ENCODE results near the gene KTN1.

Gene KTN1

GRCh38 chr14:55711175-55711811 is 131.3 kb downstream of the KTN1 start:
- no peak for TF ChIP-seq CTCF (IDR thresholded peaks at IDR 0.05; ENCODE audit: unreplicated experiment in 3 of 3)
- H3K9me3 Mint-ChIP-seq = no peaks in the 10 kb centered on the region
- H3K27ac Mint-ChIP-seq = peak overlapping the region in 1 of 3 experiments; percentile 13
- no peaks in the 10 kb centered on the region for H3K27me3 Mint-ChIP-seq (ENCODE audit: low read depth)
- H3K36me3 Mint-ChIP-seq (ENCODE audit: low read depth) = no peaks in the 10 kb centered on the region
- no peak overlapping the region for H3K4me3 Mint-ChIP-seq
- peaks cover 5% of the 10 kb centered on the region for H3K4me1 Mint-ChIP-seq

- TF ChIP-seq CTCF (IDR thresholded peaks at IDR 0.05; ENCODE audit: unreplicated experiment in 3 of 3) = no peak
- Mint-ChIP-seq H3K4me3 (no peak overlapping the region), H3K27ac (no peak overlapping the region), H3K36me3 (ENCODE audit: low read depth) (no peaks in the 10 kb centered on the region), H3K4me1 (peaks cover 5% of the 10 kb centered on the region), H3K9me3 (no peaks in the 10 kb centered on the region), H3K27me3 (ENCODE audit: low read depth) (no peaks in the 10 kb centered on the region)
These were observed 132.5 kb downstream of the KTN1 start for GRCh38 chr14:55712491-55712890.

GRCh38 chr14:55713486-55713885 is 133.5 kb downstream of the KTN1 start:
- Mint-ChIP-seq H3K4me3 (no peak overlapping the region), H3K27me3 (ENCODE audit: low read depth) (no peaks in the 10 kb centered on the region), H3K9me3 (no peaks in the 10 kb centered on the region), H3K4me1 (peaks cover 5% of the 10 kb centered on the region), H3K27ac (no peak overlapping the region), H3K36me3 (ENCODE audit: low read depth) (no peaks in the 10 kb centered on the region)
- no peak for TF ChIP-seq CTCF (IDR thresholded peaks at IDR 0.05; ENCODE audit: unreplicated experiment in 3 of 3)

GRCh38 chr14:55715889-55716288 is 135.9 kb downstream of the KTN1 start:
- H3K27ac Mint-ChIP-seq = no peak overlapping the region
- H3K4me1 Mint-ChIP-seq = peaks cover 5% of the 10 kb centered on the region
- H3K36me3 Mint-ChIP-seq (ENCODE audit: low read depth) = no peaks in the 10 kb centered on the region
- H3K9me3 Mint-ChIP-seq = no peaks in the 10 kb centered on the region
- H3K27me3 Mint-ChIP-seq (ENCODE audit: low read depth) = no peaks in the 10 kb centered on the region
- H3K4me3 Mint-ChIP-seq = no peak overlapping the region
- TF ChIP-seq CTCF (IDR thresholded peaks at IDR 0.05; ENCODE audit: unreplicated experiment in 3 of 3) = no peak

GRCh38 chr14:55717621-55718020 is 137.6 kb downstream of the KTN1 start:
- no peak overlapping the region for H3K4me3 Mint-ChIP-seq
- H3K27me3 Mint-ChIP-seq (ENCODE audit: low read depth) = no peaks in the 10 kb centered on the region
- H3K9me3 Mint-ChIP-seq = no peaks in the 10 kb centered on the region
- TF ChIP-seq CTCF (IDR thresholded peaks at IDR 0.05; ENCODE audit: unreplicated experiment in 3 of 3) = no peak
- no peaks in the 10 kb centered on the region for H3K4me1 Mint-ChIP-seq
- H3K27ac Mint-ChIP-seq = no peak overlapping the region
- no peaks in the 10 kb centered on the region for H3K36me3 Mint-ChIP-seq (ENCODE audit: low read depth)

- Mint-ChIP-seq H3K9me3 (no peaks in the 10 kb centered on the region), H3K4me3 (no peak overlapping the region), H3K27ac (peak overlapping the region in 2 of 3 experiments; percentile 5 to 22), H3K4me1 (no peaks in the 10 kb centered on the region), H3K27me3 (ENCODE audit: low read depth) (no peaks in the 10 kb centered on the region), H3K36me3 (ENCODE audit: low read depth) (no peaks in the 10 kb centered on the region)
- no peak for TF ChIP-seq CTCF (IDR thresholded peaks at IDR 0.05; ENCODE audit: unreplicated experiment in 3 of 3)
These were observed 138.5 kb downstream of the KTN1 start for GRCh38 chr14:55718551-55718950.

Data from nephron (organoid).